HG02885 (cell line): ENCODE data around the gene CUEDC2.

Source experiments
- ATAC-seq: cut with Tn5 transposase; IDR thresholded peaks from one replicate; pipeline ENCODE4 v1.9.1; 2021; ENCODE audit warnings: mild to moderate bottlenecking; ENCODE audit not compliant: unreplicated experiment, poor library complexity

The CUEDC2 gene

GRCh38 chr10:102375867-102376266 is 56.5 kb downstream of the CUEDC2 start:
- ATAC-seq = no peak

DNA sequence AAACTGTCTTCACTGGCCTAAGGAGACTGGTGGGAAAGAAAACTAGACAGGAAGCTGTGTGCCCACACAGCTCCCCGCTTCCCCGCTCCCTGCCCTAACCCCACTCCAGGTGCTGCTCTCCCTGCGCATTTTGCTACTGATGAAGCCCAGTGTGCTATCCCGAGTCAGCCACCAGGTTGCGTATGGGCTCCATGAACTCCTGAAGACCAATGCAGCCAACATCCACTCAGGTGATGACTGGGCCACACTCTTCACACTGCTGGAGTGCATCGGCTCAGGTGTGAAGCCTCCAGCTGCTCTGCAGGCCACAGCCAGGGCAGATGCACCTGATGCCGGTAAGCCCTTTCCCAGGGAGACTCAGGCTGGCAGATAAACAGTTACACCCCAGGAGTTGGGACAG is 57.1 kb downstream of the CUEDC2 start:
- ATAC-seq = no peak
